WI38 (cell line): ENCODE data around the gene SLC39A2.

Experiments
- H3K4me3 ChIP-seq: 2 replicates; pipeline ENCODE4 v1.5.1; 2011; ENCODE audit warnings: low read depth, mild to moderate bottlenecking, control low read depth, low read length
- CTCF ChIP-seq: IDR thresholded peaks from 2 replicates; pipeline ENCODE4 v1.5.1; 2012; ENCODE audit warnings: low read depth, mild to moderate bottlenecking, control low read depth, low read length

Gene SLC39A2

GRCh38 chr14:21023817-21024584 is 24.9 kb downstream of the SLC39A2 start:
- no peak overlapping the region for H3K4me3 ChIP-seq
- no peak for TF ChIP-seq CTCF

GRCh38 chr14:21024585-21025370 is 25.7 kb downstream of the SLC39A2 start, which contains the start of gene NDRG2:
NDRG2 (minus strand) TSS chr14:21025061; CDS start chr14:21023315, 1,746 bp downstream.
- no peak for TF ChIP-seq CTCF
- H3K4me3 ChIP-seq, result no peak within 1 kb of the TSS

- TF ChIP-seq CTCF, result no peak
- no peak overlapping the region for H3K4me3 ChIP-seq
These were observed 26.5 kb downstream of the SLC39A2 start for GRCh38 chr14:21025371-21026273.

- TF ChIP-seq CTCF, result no peak
These were observed 27.3 kb downstream of the SLC39A2 start for GRCh38 chr14:21026274-21026987.

GRCh38 chr14:21026988-21027315 is 27.9 kb downstream of the SLC39A2 start:
- H3K4me3 ChIP-seq, result no peak overlapping the region
- no peak for TF ChIP-seq CTCF

More at GRCh38 chr14:21026274-21026987, 27.3 kb downstream of the SLC39A2 start:
- no peak overlapping the region for H3K4me3 ChIP-seq

- TF ChIP-seq CTCF, result no peak
- H3K4me3 ChIP-seq, result no peak within 1 kb of the TSS
These were observed 30.8 kb downstream of the SLC39A2 start, which contains the start of gene TPPP2 for GRCh38 chr14:21029917-21030316. TPPP2 (plus strand) TSS chr14:21030217; CDS start chr14:21030582, 365 bp downstream.
